Panc1 (cell line): Measurements from ENCODE around the gene SAMD15. TPM values are rescaled to one million over a fixed set of nuclear protein-coding genes. Genes with fewer than 3 reads are reported as not detected.

Experiments used
- ATAC-seq: fragments of 200-7000 bp; cut with Tn5 transposase; 2 replicates; pipeline ENCODE4 v1.9.1; 2020; ENCODE audit warnings: mild to moderate bottlenecking, moderate library complexity
- BruUV-seq: library from RNA; stranded (reverse); fragments of 400-500 nt; replicated peaks from 2 replicates; lab custom pipeline; 2021; lab: Mats Ljungman, UMichigan
- CTCF ChIA-PET: fragments of 300-600 bp; sonication (Branson Sonifier 250); formaldehyde crosslinking; loops from one replicate; lab custom pipeline; 2022; ENCODE audit warnings: antibody characterized with exemption; lab: Charles Lee
- POLR2A ChIA-PET: fragments of 300-600 bp; sonication (Branson Sonifier 250); formaldehyde crosslinking; loops from one replicate; lab custom pipeline; 2022; ENCODE audit warnings: antibody characterized with exemption; lab: Charles Lee
- DNase-seq: peaks from one replicate; pipeline ENCODE4 v3.0.0-alpha.2; 2010; ENCODE audit warnings: low read depth, low spot score
- H3K27ac ChIP-seq: 2 replicates; pipeline ENCODE4 v1.5.1; 2011; ENCODE audit warnings: mild to moderate bottlenecking, low read length, inconsistent platforms
- H3K27me3 ChIP-seq: fragments of 200-500 bp; sonication (Bioruptor generic); 2 replicates; pipeline ENCODE4 v1.6.0; 2014; ENCODE audit warnings: low read length, inconsistent platforms; ENCODE audit not compliant: control insufficient read depth, insufficient read depth
- H3K36me3 ChIP-seq: fragments of 200-500 bp; sonication (Bioruptor generic); 2 replicates; pipeline ENCODE4 v1.5.1; 2014; ENCODE audit warnings: inconsistent platforms, mild to moderate bottlenecking, low read length, moderate library complexity; ENCODE audit not compliant: control insufficient read depth, insufficient read depth
- H3K4me1 ChIP-seq: 2 replicates; pipeline ENCODE4 v1.5.1; 2011; ENCODE audit warnings: inconsistent platforms, mild to moderate bottlenecking, low read length, moderate library complexity; ENCODE audit not compliant: control insufficient read depth, insufficient read depth
- H3K4me3 ChIP-seq, 2 experiments: 2 replicates each; pipeline ENCODE4 v1.5.1; 2011 to 2012; ENCODE audit warnings: low read depth in 2 of 2, low read length in 2 of 2, mild to moderate bottlenecking in 2 of 2, inconsistent platforms in 1 of 2, moderate library complexity in 1 of 2
- H3K9me3 ChIP-seq: fragments of 200-500 bp; sonication (Bioruptor generic); 2 replicates; pipeline ENCODE4 v1.5.1; 2014; ENCODE audit warnings: low read depth, mild to moderate bottlenecking, inconsistent platforms, low read length, moderate library complexity; ENCODE audit not compliant: control insufficient read depth, insufficient read depth
- CTCF ChIP-seq: fragments of 450-650 bp; IDR thresholded peaks from 2 replicates; pipeline ENCODE4 v1.5.1; 2017; ENCODE audit warnings: mild to moderate bottlenecking
- POLR2AphosphoS5 ChIP-seq: IDR thresholded peaks from 2 replicates; pipeline ENCODE4 v1.6.1; 2012; ENCODE audit warnings: mild to moderate bottlenecking, low read depth, low read length, moderate library complexity
- REST ChIP-seq, 2 experiments: IDR thresholded peaks; 2 replicates each; pipeline ENCODE4 v1.6.1; 2011 to 2012; ENCODE audit warnings: low read depth in 2 of 2, control low read depth in 1 of 2, low read length in 1 of 2, mild to moderate bottlenecking in 1 of 2, moderate library complexity in 1 of 2; ENCODE audit not compliant: insufficient read depth in 1 of 2
- SIN3A ChIP-seq: IDR thresholded peaks from 2 replicates; pipeline ENCODE4 v1.6.1; 2012; ENCODE audit warnings: low read depth, mild to moderate bottlenecking, low read length, moderate library complexity, borderline replicate concordance; ENCODE audit not compliant: insufficient read depth
- TCF7L2 ChIP-seq: IDR thresholded peaks from 2 replicates; pipeline ENCODE4 v1.6.1; 2011; ENCODE audit warnings: mild to moderate bottlenecking, low read depth, low read length, inconsistent platforms
- in situ Hi-C: cut with HindIII; loops from 2 replicates; pipeline ENCODE4 v1.10.0; 2016; ENCODE audit warnings: low sequenced_read_pairs, low pct_unique_long_range_greater_than_20kb
- intact Hi-C: fragments of 100-400 bp; cut with micrococcal nuclease; formaldehyde crosslinking; loops from one replicate; pipeline ENCODE4 v1.10.0; 2022; ENCODE audit not compliant: unreplicated experiment
- total RNA-seq: library from RNA; stranded (reverse); gene quantifications from one replicate; pipeline ENCODE4 v1.2.1, GENCODE V29; 2021; ENCODE audit not compliant: unreplicated experiment

The SAMD15 gene
- total RNA-seq, 1 experiment from 2014 or later = 1.4 TPM

- TF ChIP-seq CTCF (no peak), REST (IDR thresholded peaks at IDR 0.05; ENCODE audit: insufficient read depth in 1 of 2, low read depth in 2 of 2, low read length in 1 of 2) (no peak), SIN3A (no peak), TCF7L2 (no peak), POLR2AphosphoS5 (no peak)
- ATAC-seq (no peak), DNase-seq (no peak)
- H3K27ac ChIP-seq = no peak overlapping the region
- H3K27me3 ChIP-seq = no peaks in the 10 kb centered on the region
- in situ Hi-C loops (no loop called here), intact Hi-C loops (no loop called here)
- no peaks in the 10 kb centered on the region for H3K4me1 ChIP-seq
- H3K36me3 ChIP-seq = no peaks in the 10 kb centered on the region; the same call in 1 of the 2 replicates
- H3K4me3 ChIP-seq = no peak overlapping the region
- POLR2A ChIA-PET = no interaction called here
- CTCF ChIA-PET = no interaction called here
- no peaks in the 10 kb centered on the region for H3K9me3 ChIP-seq
- no TSS peak for BruUV-seq
These were observed 38.9 kb upstream of the SAMD15 start for GRCh38 chr14:77338302-77338701.

- Histone ChIP-seq H3K4me1 (no peaks in the 10 kb centered on the region), H3K36me3 (no peaks in the 10 kb centered on the region; the same call in 1 of the 2 replicates), H3K27me3 (no peaks in the 10 kb centered on the region), H3K4me3 (no peak overlapping the region), H3K9me3 (no peaks in the 10 kb centered on the region), H3K27ac (no peak overlapping the region)
- POLR2A ChIA-PET = no interaction called here
- CTCF ChIA-PET = no interaction called here
- intact Hi-C loops (no loop called here), in situ Hi-C loops (no loop called here)
- DNase-seq = no peak
- BruUV-seq = no TSS peak
- no peak for ATAC-seq
- no peak for TF ChIP-seq TCF7L2
- no peak for TF ChIP-seq REST (IDR thresholded peaks at IDR 0.05; ENCODE audit: insufficient read depth in 1 of 2, low read depth in 2 of 2, low read length in 1 of 2)
- no peak for TF ChIP-seq POLR2AphosphoS5
- TF ChIP-seq SIN3A = no peak
- no peak for TF ChIP-seq CTCF
These were observed 37.8 kb upstream of the SAMD15 start for GRCh38 chr14:77339407-77339806.
